ENCODE data around the gene ZC4H2. TPM values are rescaled to one million over a fixed set of nuclear protein-coding genes. Genes with fewer than 3 reads are reported as not detected.
A peak's percentile ranks its signal among the peaks of the same experiment; 100 is the strongest.
"Not testable (repeated sequence)": the region's sequence is repeated elsewhere in the genome, so short reads cannot be mapped to it uniquely, and the experiment has no call there.

ZC4H2 gene, protein sequence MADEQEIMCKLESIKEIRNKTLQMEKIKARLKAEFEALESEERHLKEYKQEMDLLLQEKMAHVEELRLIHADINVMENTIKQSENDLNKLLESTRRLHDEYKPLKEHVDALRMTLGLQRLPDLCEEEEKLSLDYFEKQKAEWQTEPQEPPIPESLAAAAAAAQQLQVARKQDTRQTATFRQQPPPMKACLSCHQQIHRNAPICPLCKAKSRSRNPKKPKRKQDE
- 3.9 and 4.7 TPM in 2 replicates for total RNA-seq

DNA sequence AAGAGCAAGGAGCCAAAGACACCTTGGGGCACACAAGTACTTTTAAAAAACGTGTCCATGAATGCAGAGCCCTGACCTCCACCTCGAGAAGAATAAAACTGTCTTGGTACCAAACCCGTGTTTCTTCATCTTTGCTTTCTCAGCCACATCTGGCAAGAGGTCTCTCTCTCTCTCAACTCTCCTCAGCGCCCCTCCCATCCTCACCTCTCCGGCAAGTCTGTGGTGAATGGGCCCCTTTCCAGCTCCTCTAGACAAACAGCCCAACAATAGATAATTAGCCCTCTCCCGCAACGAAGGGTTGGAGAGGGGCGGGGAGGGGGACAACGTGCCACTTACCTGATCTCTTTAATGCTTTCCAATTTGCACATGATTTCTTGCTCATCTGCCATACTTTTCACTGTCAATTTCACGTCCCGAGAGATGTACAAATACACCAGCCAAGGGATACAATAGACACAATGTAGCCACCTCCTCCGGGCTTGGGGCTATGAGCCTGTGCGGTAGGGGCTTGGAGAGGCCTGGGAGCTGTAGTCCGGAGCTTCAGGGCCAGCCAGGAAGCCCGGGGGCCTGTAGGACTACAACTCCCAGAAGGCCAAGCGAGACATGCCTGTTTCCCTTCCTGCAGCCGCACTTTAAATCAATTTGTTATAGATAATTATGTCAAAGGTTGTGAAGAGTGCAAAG is at the start of gene ZC4H2:
Gene ZC4H2 (minus strand): TSS at position 462 of the 684 bp plus-strand sequence. CDS start 73 bp downstream, at position 389.
- DNase-seq (ENCODE audit: low read depth), result peak; percentile 49
- peak within 1 kb of the TSS; percentile 52 for H3K4me3 ChIP-seq (ENCODE audit: low read depth, low read length)
- TF ChIP-seq, protein P1, sequence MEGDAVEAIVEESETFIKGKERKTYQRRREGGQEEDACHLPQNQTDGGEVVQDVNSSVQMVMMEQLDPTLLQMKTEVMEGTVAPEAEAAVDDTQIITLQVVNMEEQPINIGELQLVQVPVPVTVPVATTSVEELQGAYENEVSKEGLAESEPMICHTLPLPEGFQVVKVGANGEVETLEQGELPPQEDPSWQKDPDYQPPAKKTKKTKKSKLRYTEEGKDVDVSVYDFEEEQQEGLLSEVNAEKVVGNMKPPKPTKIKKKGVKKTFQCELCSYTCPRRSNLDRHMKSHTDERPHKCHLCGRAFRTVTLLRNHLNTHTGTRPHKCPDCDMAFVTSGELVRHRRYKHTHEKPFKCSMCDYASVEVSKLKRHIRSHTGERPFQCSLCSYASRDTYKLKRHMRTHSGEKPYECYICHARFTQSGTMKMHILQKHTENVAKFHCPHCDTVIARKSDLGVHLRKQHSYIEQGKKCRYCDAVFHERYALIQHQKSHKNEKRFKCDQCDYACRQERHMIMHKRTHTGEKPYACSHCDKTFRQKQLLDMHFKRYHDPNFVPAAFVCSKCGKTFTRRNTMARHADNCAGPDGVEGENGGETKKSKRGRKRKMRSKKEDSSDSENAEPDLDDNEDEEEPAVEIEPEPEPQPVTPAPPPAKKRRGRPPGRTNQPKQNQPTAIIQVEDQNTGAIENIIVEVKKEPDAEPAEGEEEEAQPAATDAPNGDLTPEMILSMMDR (IDR thresholded peaks at IDR 0.05; ENCODE audit: insufficient read depth, low read depth, low read length), result no peak

DNA sequence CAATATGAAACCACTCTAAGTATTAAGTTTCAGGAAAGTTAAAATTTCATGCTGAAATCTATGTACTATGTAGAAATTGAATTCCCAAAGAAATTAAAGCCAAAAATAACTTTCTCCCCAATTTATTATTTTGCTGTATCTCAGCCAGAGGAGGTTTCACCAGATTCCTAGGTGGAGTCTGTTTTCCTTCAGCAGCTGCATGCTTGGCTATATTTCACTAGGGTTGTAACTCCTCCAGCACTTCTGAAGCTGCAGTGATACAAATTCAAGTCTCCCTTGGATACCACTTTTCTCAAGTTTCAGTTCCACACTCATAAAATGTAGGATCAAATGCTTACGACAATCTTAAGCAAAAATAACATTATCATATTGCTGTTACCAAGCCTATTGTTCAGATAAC is 41.2 kb upstream of the ZC4H2 start:
- H3K4me3 ChIP-seq (ENCODE audit: low read depth, low read length), result no peak overlapping the region
- TF ChIP-seq, protein P1 (IDR thresholded peaks at IDR 0.05; ENCODE audit: insufficient read depth, low read depth, low read length), result no peak
- DNase-seq (ENCODE audit: low read depth), result peak; percentile 2

DNA sequence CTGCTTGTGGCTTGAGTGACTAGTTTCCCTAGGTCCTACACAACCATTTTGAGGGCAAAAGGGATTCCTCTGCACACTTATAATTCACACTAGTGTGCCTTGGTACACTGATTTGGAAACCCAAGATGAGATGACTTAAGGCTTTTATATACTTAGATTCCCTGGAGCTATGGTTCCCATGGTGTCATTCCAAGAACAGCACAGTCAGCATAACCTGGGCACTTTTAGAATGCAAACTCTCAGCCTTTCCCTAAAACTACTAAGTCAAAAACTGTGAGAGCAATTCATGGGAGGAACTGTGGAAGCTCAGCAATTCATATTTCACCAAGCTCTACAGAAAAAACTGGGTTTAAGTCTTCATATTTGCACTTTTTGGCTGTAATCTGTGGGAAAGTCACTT is 38.0 kb upstream of the ZC4H2 start:
- TF ChIP-seq, protein P1 (IDR thresholded peaks at IDR 0.05; ENCODE audit: insufficient read depth, low read depth, low read length), result no peak
- no peak for DNase-seq (ENCODE audit: low read depth)
- H3K4me3 ChIP-seq (ENCODE audit: low read depth, low read length), result no peak overlapping the region

DNA sequence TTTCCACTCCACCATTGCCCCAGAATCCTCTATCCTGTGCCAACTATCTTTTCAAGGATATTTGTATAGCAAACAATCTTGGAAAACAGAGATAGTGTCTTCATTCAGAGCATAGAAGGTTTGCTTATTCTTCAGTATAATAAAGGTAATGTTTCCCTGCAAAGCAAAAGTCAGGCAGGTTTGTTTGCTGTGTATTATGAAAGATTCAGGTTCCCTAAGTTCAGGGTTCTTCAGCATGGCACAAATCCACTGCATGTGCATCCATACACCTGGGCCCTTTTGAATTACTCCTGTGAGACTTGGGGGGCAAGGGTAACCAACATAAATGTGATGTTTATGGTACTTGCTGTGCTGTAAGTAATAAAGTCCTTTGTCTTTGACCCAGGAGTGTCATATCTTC is 33.2 kb upstream of the ZC4H2 start:
- H3K4me3 ChIP-seq (ENCODE audit: low read depth, low read length), result no peak overlapping the region
- TF ChIP-seq, protein P1 (IDR thresholded peaks at IDR 0.05; ENCODE audit: insufficient read depth, low read depth, low read length), result no peak

DNA sequence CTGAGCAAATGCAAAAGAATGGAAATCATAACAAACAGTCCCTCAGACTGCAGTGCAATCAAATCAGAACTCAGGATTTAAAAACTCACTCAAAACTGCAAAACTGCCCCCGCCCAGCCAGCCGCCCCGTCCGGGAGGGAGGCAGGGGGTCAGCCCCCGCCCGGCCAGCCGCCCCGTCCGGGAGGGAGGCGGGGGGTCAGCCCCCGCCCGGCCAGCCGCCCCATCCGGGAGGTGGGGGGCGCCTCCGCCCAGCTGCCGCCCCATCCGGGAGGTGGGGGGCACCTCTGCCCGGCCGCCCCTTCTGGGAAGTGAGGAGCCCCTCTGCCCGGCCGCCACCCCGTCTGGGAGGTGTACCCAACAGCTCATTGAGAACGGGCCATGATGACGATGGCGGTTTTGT is 26.0 kb upstream of the ZC4H2 start:
- not testable (repeated sequence) for DNase-seq (ENCODE audit: low read depth); H3K4me3 ChIP-seq (ENCODE audit: low read depth, low read length)

More for the DNA sequence above, 33.2 kb upstream of the ZC4H2 start:
- no peak for DNase-seq (ENCODE audit: low read depth)

DNA sequence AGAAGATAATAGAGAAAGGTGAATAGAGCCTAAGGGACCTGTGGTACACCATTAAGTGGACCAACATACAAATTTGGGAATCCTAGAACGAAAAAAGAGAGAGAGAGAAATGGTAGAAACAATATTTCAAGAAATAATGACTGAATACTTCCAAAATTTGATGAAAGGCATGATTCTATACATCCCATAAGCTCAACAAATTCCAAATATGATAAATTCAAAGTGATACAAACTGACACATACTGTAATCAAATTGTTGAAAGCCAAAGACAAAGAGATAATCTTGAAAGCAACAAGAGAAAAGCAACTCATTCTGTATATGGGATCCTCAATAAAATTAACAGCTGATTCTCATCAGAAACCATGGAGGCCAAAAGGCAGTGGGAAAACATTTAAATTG is 20.6 kb upstream of the ZC4H2 start:
- DNase-seq (ENCODE audit: low read depth), result no peak
- no peak overlapping the region for H3K4me3 ChIP-seq (ENCODE audit: low read depth, low read length)
- TF ChIP-seq, protein P1 (IDR thresholded peaks at IDR 0.05; ENCODE audit: insufficient read depth, low read depth, low read length), result no peak

DNA sequence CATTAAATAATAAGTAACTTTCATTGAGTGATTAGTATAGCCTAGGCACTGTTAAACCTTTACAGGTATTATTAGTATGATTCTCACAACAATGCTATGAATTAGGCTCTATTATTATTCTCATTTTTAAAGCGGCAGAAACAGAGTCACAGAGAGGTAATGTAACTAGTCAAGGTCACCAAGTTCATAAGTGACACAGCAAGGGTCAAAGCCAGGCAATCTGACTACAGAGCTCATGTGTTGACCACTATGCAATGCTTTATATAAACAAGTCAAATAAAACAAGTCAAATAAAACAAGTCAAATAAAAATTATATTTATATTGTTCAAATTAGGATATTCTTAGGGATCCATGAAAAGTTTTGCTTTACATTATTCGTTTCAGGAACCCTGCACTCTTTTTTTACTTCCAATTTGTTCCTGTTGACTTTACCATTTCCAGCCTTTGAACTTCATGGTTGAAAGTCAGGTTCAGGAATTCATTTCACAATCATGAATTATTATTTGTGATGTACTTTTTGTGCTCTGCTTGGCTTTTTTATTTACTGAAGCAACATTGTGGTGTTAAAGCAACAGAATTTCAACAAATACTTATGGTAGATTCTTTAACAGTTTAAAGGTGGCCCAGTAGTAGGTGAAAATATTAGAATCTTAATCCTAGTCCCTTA is 18.0 kb upstream of the ZC4H2 start:
- no peak for DNase-seq (ENCODE audit: low read depth)
- H3K4me3 ChIP-seq (ENCODE audit: low read depth, low read length), result no peak overlapping the region
- TF ChIP-seq, protein P1 (IDR thresholded peaks at IDR 0.05; ENCODE audit: insufficient read depth, low read depth, low read length), result no peak

All from fibroblast of villous mesenchyme (primary cell).